Colonic mucosa (tissue), 4 donors: ENCODE data around the gene ARHGEF4. TPM values are rescaled to one million over a fixed set of nuclear protein-coding genes. Genes with fewer than 3 reads are reported as not detected.

Experiments used
- DNase-seq: peaks from one replicate; pipeline ENCODE4 v3.0.0-alpha.2; 2020
- H3K27ac ChIP-seq: fragments of 200-600 bp; one replicate; pipeline ENCODE4 v1.8.0; 2021
- H3K27me3 ChIP-seq: fragments of 200-600 bp; one replicate; pipeline ENCODE4 v1.8.0; 2021
- H3K36me3 ChIP-seq: fragments of 200-600 bp; one replicate; pipeline ENCODE4 v1.8.0; 2021
- H3K4me1 ChIP-seq: fragments of 200-600 bp; one replicate; pipeline ENCODE4 v1.8.0; 2021; ENCODE audit warnings: mild to moderate bottlenecking
- H3K4me3 ChIP-seq: fragments of 200-600 bp; one replicate; pipeline ENCODE4 v1.8.0; 2021
- H3K9ac ChIP-seq, 2 donors: one replicate each; pipeline ENCODE4 v1.7.0; 2013; ENCODE audit warnings: control low read depth in 2 of 2, low read depth in 2 of 2, low read length in 2 of 2
- H3K9me3 ChIP-seq: fragments of 200-600 bp; one replicate; pipeline ENCODE4 v1.8.0; 2021
- CTCF ChIP-seq: fragments of 200-600 bp; IDR thresholded peaks from one replicate; pipeline ENCODE4 v1.8.0; 2022; ENCODE audit warnings: antibody characterized with exemption, mild to moderate bottlenecking
- intact Hi-C: fragments of 100-400 bp; cut with DNase I; formaldehyde crosslinking; loops from one replicate; pipeline ENCODE4 v1.14.1; 2022
- total RNA-seq, 2 donors: library from RNA; stranded (reverse); fragmentation: NEBNext Ultra II Directional in 1 of 2; extraction: Animal tissue kit (Norgen Biotek cat#: 25700) in 1 of 2; gene quantifications; one replicate each; pipeline ENCODE4 v1.2.1, GENCODE V29; 2021
- donor health status: healthy.
- donor health status: DM: no; HTN: no; CAD: no.
- donor health status: DM: no; HTN: no; CAD: no.

ARHGEF4 gene
- total RNA-seq, 2 donors from 2014 or later, result 1.6 to 2.6 TPM

GRCh38 chr2:130997198-130997597 lies 160.5 kb downstream of the ARHGEF4 start:
- Histone ChIP-seq H3K9me3 (no peaks in the 10 kb centered on the region), H3K4me3 (no peak overlapping the region), H3K36me3 (no peaks in the 10 kb centered on the region), H3K27ac (no peak overlapping the region), H3K4me1 (no peaks in the 10 kb centered on the region), H3K9ac (no peak overlapping the region), H3K27me3 (no peaks in the 10 kb centered on the region)
- intact Hi-C loops, result no loop called here
- DNase-seq, result no peak
- no peak for TF ChIP-seq CTCF

- no peak overlapping the region for H3K4me3 ChIP-seq
- no peak overlapping the region for H3K9ac ChIP-seq
- no peak for DNase-seq
- intact Hi-C loops, result no loop called here
- no peaks in the 10 kb centered on the region for H3K4me1 ChIP-seq
- H3K36me3 ChIP-seq, result no peaks in the 10 kb centered on the region
- no peaks in the 10 kb centered on the region for H3K9me3 ChIP-seq
- H3K27me3 ChIP-seq, result no peaks in the 10 kb centered on the region
- H3K27ac ChIP-seq, result no peak overlapping the region
- no peak for TF ChIP-seq CTCF
These were observed 161.8 kb downstream of the ARHGEF4 start for GRCh38 chr2:130998561-130998960.

DNA sequence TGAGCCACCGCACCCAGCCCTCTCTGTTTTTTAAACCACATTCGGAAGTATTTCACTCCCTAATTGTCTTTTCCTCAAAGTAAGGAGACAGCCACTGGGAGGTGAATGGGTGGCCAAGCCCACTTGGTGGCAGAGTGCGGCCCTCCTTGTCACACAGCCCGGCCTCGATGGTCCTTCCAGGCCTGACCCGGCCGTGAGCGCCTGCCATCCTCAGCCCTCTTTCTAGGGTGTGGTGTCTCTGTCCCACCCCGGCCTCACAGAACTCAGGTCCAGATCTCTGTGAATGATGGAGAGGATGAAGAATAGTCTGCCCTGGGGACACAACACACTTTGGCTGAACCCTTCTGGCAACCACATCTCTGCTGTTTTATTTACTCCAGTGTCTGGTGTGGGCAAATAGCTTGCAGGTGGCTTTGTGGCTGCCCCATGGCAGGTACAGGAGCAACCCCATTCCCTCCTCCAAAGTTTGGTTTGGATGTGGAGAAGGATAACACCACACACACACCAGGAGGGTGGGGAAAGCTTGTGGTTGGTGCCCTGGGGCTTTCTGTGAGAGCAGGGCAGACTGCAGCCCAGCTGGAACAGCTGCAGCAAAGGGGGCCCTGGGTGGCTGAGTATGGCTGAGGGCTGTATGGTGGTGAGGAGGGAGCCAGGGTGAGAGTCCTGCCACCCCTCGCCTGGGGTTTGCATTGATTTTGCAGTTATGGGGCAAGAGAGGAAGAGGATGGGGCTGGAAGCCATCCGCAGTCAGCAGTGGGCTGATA lies 167.9 kb downstream of the ARHGEF4 start:
- Histone ChIP-seq H3K4me3 (no peak overlapping the region), H3K36me3 (no peaks in the 10 kb centered on the region), H3K4me1 (no peaks in the 10 kb centered on the region), H3K27me3 (no peaks in the 10 kb centered on the region), H3K9me3 (no peaks in the 10 kb centered on the region), H3K27ac (no peak overlapping the region), H3K9ac (no peak overlapping the region)
- DNase-seq, result no peak
- TF ChIP-seq CTCF, result no peak
- intact Hi-C loops, result no loop called here

DNA sequence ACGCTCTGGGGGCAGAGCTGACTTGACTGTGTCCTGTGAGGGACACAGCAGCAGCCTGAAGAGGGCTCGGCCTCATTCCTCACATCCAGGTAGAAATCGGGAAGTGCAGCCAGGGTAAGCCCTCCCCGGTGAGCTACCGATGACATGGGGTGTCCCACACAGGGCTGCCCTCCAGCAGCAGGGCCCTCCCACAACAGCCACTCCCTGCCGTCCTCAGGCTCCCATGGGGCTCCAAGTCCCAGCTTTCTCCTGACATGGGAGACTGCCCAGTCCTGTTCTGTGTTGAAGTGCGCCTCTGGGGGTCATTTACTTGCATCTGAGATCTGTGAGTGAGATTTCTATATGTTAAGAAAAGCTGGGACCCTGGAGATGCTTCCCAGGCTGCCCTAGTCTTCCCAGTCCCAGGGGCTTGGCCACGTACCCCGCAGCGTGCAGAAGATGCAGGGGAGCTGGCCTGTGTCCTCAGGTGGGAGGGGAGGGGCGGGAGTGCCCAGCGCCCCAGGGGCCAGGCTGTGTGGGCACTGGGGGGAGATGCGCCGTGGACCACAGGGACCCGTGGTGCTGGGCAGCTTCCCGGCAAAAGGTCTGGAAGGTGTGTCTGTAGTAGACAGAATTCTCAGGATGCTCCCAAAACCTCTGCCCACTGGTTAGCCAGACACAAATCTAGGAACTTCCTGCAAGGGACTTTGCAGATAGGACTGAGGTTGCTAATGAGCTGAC lies 168.7 kb downstream of the ARHGEF4 start:
- no peak for TF ChIP-seq CTCF
- Histone ChIP-seq H3K4me3 (no peak overlapping the region), H3K36me3 (no peaks in the 10 kb centered on the region), H3K9ac (no peak overlapping the region), H3K27ac (no peak overlapping the region), H3K9me3 (no peaks in the 10 kb centered on the region), H3K27me3 (no peaks in the 10 kb centered on the region), H3K4me1 (no peaks in the 10 kb centered on the region)
- DNase-seq, result no peak
- intact Hi-C loops, result no loop called here

- TF ChIP-seq CTCF, result no peak
These were observed 169.8 kb downstream of the ARHGEF4 start for GRCh38 chr2:131006561-131006960.

More at GRCh38 chr2:131006561-131006960, 169.8 kb downstream of the ARHGEF4 start:
- no peaks in the 10 kb centered on the region for H3K36me3 ChIP-seq
- intact Hi-C loops, result no loop called here
- DNase-seq, result no peak
- no peaks in the 10 kb centered on the region for H3K9me3 ChIP-seq
- no peak overlapping the region for H3K9ac ChIP-seq
- H3K4me1 ChIP-seq, result no peaks in the 10 kb centered on the region
- H3K4me3 ChIP-seq, result no peak overlapping the region
- no peaks in the 10 kb centered on the region for H3K27me3 ChIP-seq
- H3K27ac ChIP-seq, result no peak overlapping the region
